ENCODE measurements around the gene CAPN3.

GRCh38 chr15:42402455-42403205 lies 43.3 kb downstream of the CAPN3 start:
- TF ChIP-seq CTCF (IDR thresholded peaks at IDR 0.05), result no peak
- no peak for TF ChIP-seq POLR2A (IDR thresholded peaks at IDR 0.05)
